Neuron (in vitro differentiated cells): ENCODE results near the gene MUC6.
"Not testable (repeated sequence)": the region's sequence is repeated elsewhere in the genome, so short reads cannot be mapped to it uniquely, and the experiment has no call there.

ENCODE experiments used
- H2AFZ ChIP-seq: one replicate; pipeline ENCODE4 v1.6.1; 2013; ENCODE audit warnings: low read depth, mild to moderate bottlenecking, inconsistent platforms, low read length, moderate library complexity
- H3K27me3 ChIP-seq: one replicate; pipeline ENCODE4 v1.6.1; 2013; ENCODE audit warnings: low read length; ENCODE audit not compliant: insufficient read depth
- H3K36me3 ChIP-seq: one replicate; pipeline ENCODE4 v1.6.1; 2013; ENCODE audit warnings: low read length; ENCODE audit not compliant: insufficient read depth
- H3K4me1 ChIP-seq: one replicate; pipeline ENCODE4 v1.6.1; 2013; ENCODE audit warnings: low read length; ENCODE audit not compliant: insufficient read depth
- H3K4me3 ChIP-seq: 2 replicates; pipeline ENCODE4 v1.5.1; 2013; ENCODE audit warnings: mild to moderate bottlenecking, low read length, moderate library complexity
- H3K9me3 ChIP-seq: one replicate; pipeline ENCODE4 v1.6.1; 2013; ENCODE audit warnings: low read length

The MUC6 gene

DNA sequence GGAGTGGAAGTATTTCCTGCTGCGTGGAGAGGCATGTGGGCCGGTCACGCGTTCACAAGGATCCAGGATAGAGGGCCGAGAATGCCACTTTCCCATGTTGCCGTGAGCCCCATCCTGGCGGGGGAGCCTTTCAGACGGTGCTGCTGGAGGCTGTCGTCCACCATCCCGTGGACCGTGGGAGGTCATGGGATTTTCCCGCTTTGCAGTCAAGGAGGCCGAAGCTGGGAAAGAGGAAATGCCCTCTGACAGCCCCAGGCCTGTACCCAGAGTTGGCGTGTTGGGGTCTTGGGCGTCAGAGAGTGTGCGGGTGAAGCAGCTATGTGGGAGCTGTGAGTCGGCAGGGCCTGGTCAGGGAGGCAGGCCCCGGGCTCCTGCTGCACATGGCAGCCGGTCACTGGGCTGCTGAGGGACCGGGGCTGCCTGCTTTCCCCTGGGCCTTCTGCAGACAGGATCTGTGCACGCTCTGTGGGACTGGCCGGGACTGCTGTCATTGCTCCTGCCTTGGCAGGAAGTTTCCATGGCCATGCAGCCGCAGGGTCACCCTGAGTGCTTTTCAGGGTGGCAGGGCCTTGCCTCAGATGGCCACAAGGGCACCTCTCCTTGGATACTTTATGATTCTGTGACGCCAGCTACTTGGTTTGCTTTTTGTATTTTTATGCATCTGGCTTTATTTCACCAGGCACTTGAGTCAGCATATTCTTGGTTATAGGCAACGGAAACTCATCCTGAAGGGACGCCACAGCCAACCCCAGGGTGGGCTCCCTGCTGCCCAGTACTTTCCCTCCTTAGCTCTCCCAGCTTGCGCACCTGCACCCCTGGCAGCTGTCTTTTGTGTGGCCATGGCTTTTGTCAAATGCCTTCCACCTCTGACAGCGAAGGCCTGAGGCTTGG lies 58.4 kb downstream of the MUC6 start:
- H3K36me3 ChIP-seq = peaks cover 54% of the 10 kb centered on the region
- H3K9me3 ChIP-seq = no peaks in the 10 kb centered on the region
- no peak overlapping the region for H3K4me3 ChIP-seq
- H3K27me3 ChIP-seq = no peaks in the 10 kb centered on the region
- no peaks in the 10 kb centered on the region for H3K4me1 ChIP-seq
- H2AFZ ChIP-seq = no peak overlapping the region

DNA sequence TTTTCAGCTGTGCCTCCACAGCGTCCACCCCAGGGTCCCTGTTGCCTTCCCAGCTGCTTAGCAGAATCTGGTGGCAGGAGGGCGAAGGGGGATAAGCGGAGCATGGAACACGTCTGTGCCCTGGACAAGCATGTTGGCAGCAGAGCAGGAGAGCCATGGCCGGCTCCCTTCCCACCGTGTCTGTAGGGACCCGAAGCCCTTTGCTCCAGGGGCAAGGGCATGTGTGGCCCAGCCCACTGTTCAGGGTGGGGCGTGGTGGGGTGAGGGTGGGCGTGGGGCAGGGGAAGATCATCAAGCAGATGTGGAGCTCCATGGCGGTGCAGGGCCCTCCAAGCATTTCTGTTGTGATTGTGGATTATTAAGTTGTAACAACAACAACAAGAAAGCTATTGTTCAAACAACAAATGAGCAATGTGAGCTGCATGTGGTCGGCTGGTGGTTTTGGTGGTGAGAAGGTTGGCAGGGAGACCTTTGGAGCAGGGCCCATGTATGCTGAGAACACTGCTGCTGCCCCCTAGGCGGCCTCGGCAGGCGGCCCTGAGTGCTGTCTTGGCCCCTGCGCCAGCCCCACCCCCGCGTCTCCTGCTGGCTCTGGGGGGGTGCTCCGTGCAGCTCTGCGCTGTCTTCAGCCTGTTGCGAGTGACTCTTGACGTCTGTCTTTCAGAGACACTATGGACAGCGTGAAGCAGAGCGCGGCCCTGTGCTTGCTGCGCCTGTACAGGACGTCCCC lies 59.9 kb downstream of the MUC6 start:
- no peak overlapping the region for H2AFZ ChIP-seq
- no peak overlapping the region for H3K4me3 ChIP-seq
- no peaks in the 10 kb centered on the region for H3K9me3 ChIP-seq
- H3K27me3 ChIP-seq = no peaks in the 10 kb centered on the region
- H3K36me3 ChIP-seq = peaks cover 65% of the 10 kb centered on the region
- H3K4me1 ChIP-seq = no peaks in the 10 kb centered on the region

DNA sequence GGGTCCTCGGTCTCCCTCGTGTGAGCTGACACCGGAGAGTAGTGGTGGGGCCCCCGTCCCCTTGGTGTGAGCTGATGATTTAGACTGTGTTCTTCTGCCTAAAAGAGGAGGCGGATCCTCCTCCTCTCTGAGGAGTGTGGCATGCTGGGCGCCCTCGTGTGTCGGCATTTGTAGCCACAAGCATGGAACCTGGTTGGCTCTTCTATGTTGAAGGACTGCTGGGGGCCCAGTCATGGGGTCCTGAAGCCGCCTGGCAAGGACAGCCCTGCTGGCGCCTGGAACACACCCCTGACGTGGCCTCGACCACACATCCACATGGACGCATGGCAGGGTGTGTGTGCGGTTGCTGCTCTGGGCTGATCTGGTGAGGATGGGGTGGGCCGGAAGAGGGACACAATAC lies 60.7 kb downstream of the MUC6 start:
- Histone ChIP-seq H2AFZ (no peak overlapping the region), H3K27me3 (no peaks in the 10 kb centered on the region), H3K4me1 (no peaks in the 10 kb centered on the region), H3K9me3 (no peaks in the 10 kb centered on the region), H3K36me3 (peaks cover 62% of the 10 kb centered on the region), H3K4me3 (no peak overlapping the region)

DNA sequence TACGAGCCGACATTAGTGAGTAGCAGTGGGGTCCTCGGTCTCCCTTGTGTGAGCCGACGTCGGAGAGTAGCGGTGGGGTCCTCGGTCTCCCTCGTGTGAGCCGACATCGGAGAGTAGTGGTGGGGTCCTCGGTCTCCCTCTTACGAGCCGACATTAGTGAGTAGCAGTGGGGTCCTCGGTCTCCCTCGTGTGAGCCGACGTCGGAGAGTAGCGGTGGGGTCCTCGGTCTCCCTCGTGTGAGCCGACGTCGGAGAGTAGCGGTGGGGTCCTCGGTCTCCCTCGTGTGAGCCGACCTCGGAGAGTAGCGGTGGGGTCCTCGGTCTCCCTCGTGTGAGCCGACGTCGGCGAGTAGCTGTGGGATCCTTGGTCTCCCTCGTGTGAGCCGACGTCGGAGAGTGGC lies 61.1 kb downstream of the MUC6 start:
- not testable (repeated sequence) for H3K9me3 ChIP-seq, H3K27me3 ChIP-seq, H2AFZ ChIP-seq, H3K4me3 ChIP-seq, H3K4me1 ChIP-seq
- H3K36me3 ChIP-seq = peaks cover 67% of the 10 kb centered on the region

DNA sequence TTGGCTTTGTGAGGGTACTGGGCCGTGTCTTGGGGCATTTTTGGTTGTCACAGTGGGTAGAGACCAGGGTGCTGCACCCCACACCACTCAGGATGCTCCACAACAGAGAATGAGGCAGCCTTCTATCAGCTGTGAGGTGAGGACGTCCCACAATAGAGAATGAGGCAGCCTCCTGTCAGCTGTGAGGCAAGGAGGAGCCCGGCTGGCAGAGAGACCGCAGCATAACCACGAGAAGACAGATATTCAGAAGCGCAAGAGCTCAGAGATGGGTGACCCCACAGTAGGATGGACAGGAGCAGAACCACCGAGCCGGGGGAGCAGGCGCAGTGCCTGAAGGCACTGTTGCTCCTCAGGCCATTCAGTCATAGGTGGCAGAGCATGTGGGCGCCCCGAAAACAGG lies 63.3 kb downstream of the MUC6 start:
- no peak overlapping the region for H3K4me3 ChIP-seq
- no peaks in the 10 kb centered on the region for H3K27me3 ChIP-seq
- H3K4me1 ChIP-seq = no peaks in the 10 kb centered on the region
- no peaks in the 10 kb centered on the region for H3K9me3 ChIP-seq
- H2AFZ ChIP-seq = no peak overlapping the region
- H3K36me3 ChIP-seq = peaks cover 63% of the 10 kb centered on the region

DNA sequence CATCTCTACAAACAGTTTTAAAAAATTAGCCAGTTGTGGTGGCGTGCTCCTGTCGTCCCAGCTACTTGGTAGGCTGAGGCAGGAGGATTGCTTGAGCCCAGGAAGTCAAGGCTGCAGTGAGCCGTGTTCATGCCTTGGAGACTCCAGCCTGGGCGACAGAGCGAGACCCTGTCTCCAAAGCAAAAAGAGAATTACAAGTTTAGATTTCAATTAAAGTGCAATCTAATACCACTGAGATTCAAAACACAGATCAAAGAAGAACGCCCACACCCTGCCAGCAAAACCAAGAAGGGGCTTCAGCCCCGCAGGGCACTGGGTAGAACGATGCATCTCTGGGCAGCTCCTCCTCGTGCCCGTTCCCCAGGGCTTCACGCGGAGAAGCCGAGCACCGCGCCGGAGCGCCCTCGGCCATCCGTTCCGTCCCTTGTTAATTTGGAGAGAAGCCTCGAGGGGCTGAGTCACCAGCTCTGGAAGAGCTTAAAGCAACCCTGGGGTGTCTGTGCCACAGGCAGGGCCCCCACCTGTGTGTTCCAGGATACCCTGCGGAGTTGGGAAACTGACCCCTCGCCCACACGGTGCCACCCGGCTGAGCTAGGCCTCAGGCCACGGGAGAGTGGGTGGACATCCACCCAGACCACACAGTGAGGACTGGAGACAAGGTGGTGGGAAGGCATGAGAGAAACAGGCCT lies 63.9 kb downstream of the MUC6 start:
- no peak overlapping the region for H2AFZ ChIP-seq
- H3K27me3 ChIP-seq = no peaks in the 10 kb centered on the region
- H3K4me3 ChIP-seq = no peak overlapping the region
- H3K9me3 ChIP-seq = no peaks in the 10 kb centered on the region
- no peaks in the 10 kb centered on the region for H3K4me1 ChIP-seq
- peaks cover 57% of the 10 kb centered on the region for H3K36me3 ChIP-seq

DNA sequence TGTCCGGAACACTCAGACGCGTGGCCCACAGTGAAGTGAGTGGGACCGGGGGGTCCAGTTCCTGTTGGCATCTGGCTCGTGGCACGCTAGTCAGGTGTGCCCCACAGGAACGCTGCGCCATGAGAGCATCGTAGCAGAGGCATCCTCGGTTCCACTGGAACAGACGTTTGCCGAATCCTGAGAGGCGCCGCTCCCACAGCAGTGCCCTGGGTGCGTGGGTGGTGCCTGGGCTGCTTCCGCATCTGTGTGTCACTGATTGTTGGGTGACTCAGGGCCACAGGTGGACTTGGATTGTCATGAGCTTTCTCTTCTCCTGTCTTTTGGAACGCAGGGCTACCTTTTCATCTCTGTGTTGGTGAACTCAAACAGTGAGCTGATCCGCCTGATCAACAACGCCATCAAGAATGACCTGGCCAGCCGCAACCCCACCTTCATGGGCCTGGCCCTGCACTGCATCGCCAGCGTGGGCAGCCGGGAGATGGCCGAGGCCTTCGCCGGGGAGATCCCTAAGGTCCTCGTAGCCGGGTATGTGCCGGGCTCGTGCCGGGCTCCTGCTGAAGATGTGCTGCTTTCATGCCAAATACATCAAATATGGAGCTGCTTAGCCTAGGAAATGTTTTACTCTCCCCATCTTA lies 64.7 kb downstream of the MUC6 start:
- Histone ChIP-seq H3K4me1 (no peaks in the 10 kb centered on the region), H3K4me3 (no peak overlapping the region), H3K9me3 (no peaks in the 10 kb centered on the region), H2AFZ (no peak overlapping the region), H3K36me3 (peaks cover 49% of the 10 kb centered on the region), H3K27me3 (no peaks in the 10 kb centered on the region)

DNA sequence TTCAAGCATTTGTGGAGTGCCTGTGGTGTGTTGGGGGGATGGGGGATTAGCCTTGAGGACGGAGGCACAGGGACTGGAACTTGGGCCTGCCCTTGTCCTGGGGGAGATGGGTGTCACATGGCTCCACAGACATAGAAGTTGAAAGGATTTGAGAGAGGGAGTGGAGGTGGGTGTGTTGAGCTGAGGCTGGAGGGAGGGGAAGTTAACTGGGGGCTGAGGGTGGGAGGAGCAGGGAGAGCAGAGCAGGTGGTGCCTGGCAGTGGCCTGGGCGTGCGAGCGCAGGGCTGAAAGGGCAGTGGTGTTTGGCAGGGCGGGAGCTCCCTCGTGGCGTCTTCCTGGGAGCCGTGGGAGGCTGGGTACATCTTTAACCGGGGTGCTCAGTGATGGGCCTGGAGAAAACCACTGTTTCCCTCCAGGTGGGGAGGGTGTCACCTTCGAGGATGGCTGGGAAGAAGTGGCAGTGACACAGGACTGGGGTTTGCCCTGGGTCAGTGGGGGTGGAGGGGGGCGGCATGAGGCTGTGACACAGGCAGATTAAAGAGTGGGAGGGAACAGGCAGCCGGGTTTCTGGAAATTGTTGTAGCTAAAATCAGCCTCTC lies 65.3 kb downstream of the MUC6 start:
- peaks cover 44% of the 10 kb centered on the region for H3K36me3 ChIP-seq
- no peaks in the 10 kb centered on the region for H3K9me3 ChIP-seq
- no peak overlapping the region for H3K4me3 ChIP-seq
- H2AFZ ChIP-seq = no peak overlapping the region
- H3K27me3 ChIP-seq = no peaks in the 10 kb centered on the region
- no peaks in the 10 kb centered on the region for H3K4me1 ChIP-seq

DNA sequence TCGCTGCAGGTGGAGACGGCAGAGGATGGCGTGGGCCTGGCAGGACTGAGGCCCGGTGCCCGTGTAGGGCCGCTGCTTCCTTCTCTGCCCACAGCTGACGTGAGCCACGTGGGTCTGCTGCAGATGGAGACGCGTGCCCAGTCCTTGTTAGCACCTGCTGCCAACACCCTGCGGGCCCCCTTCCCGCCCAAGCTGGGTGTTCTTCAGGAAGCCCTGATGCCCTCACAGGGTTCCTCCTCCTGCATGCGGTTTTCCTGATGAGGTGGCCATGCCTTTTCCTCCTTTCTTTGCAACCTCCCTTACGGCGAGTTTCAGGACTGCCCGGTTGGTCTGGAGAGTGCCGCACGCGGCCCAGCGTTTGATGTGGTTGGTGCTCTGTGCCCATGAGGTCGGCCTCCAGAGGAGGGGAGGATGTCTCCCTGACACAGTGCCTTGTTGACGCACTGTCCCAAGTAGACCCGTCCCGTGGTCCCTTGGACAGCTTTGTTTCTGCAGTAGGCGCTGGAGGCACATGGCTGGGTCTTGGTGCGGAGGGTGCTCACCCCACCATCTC lies 66.1 kb downstream of the MUC6 start:
- no peaks in the 10 kb centered on the region for H3K9me3 ChIP-seq
- no peaks in the 10 kb centered on the region for H3K27me3 ChIP-seq
- H3K36me3 ChIP-seq = peaks cover 44% of the 10 kb centered on the region
- H3K4me1 ChIP-seq = no peaks in the 10 kb centered on the region
- no peak overlapping the region for H3K4me3 ChIP-seq
- H2AFZ ChIP-seq = no peak overlapping the region

DNA sequence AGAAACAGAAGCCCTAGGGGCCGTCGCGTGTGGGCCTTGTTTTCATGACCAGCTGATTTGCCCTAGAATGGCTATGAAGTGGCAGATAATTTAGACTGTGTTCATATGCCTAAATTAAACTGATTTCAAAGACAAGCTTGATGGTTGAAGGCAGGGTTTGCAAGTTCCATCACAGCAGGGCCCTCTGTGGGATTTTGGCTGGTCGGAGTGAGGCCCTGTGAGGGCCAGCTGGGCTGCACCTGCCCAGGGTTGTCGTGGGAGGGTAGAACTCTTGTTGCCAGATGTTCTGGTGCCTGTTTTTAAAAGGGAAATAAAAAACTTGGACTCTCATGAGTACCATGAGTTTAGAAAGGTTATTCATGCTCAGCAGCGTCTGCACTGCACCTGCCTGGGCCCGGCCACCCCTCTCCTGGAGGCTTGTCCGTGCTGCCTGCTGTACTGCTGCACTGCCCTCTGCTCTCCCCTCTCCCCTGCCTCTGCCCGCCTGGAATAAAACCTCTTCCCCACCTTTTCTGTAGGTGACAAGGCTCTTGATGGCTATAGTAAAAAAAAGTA lies 66.8 kb downstream of the MUC6 start:
- no peaks in the 10 kb centered on the region for H3K4me1 ChIP-seq
- H3K9me3 ChIP-seq = no peaks in the 10 kb centered on the region
- H3K4me3 ChIP-seq = no peak overlapping the region
- H2AFZ ChIP-seq = no peak overlapping the region
- H3K27me3 ChIP-seq = no peaks in the 10 kb centered on the region
- H3K36me3 ChIP-seq = peaks cover 41% of the 10 kb centered on the region

DNA sequence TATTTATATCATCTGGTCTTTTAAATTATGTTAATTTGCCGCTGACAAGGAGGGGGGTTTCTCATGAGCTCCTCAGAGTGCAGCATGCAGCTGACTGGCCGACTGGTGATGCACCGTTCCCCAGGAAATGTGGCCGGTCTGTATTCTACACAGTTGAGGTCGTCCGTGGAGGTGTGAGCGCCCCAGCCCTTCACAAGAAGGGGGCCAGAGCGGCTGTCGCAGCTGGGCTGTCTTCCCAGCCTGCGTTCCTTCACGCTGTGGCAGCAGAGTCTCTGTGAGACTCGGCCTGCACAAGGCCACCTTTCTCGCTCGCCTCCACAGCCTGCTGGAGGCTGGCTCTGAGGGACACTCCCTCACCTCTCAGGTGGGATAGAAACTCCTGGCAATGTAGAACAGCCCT lies 67.7 kb downstream of the MUC6 start:
- Histone ChIP-seq H3K27me3 (no peaks in the 10 kb centered on the region), H3K36me3 (peaks cover 44% of the 10 kb centered on the region), H3K4me1 (no peaks in the 10 kb centered on the region), H2AFZ (no peak overlapping the region), H3K4me3 (no peak overlapping the region), H3K9me3 (peaks cover 4% of the 10 kb centered on the region)

DNA sequence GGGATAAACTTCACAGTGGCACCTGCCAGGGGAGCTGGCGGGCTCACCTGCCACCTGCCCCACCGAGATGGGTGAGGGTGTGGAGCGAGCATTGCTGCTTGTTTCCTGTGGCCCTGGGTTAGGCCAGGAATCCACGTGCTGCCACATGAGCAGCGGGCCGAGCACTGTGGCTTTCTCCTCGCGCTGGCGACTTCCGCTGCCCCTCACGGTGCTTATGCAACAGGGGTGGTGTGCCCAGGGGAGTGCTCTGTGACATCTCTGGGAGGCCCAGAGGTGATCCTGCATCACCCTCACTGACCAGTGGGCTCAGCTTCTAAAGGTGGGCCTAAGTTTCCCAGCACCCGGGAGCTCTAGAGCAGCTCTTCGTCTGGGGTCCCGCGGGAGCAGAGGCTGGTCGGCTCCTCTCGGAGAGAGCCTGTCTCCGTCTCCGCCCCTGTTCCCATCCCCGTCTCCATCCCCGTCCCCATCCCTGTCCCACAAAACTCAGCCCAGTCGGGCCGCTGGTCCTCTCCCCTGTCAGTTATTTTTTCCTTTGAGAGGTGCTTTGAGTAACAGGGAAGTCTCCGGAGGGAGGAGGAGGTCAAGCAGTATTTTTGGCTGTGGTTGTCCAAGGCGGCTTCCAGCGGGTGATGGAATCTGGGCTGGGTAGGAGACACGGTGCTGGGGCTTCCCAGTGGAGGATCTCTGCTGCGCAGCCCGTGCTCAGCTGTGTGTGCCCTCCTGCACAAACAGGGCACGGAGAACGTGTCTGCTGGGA lies 68.3 kb downstream of the MUC6 start:
- H3K4me1 ChIP-seq = no peaks in the 10 kb centered on the region
- no peaks in the 10 kb centered on the region for H3K27me3 ChIP-seq
- H2AFZ ChIP-seq = no peak overlapping the region
- H3K9me3 ChIP-seq = peaks cover 5% of the 10 kb centered on the region
- peaks cover 44% of the 10 kb centered on the region for H3K36me3 ChIP-seq
- H3K4me3 ChIP-seq = no peak overlapping the region
